ENCODE measurements around the gene DNAH14.
"Not testable (repeated sequence)": the region's sequence is repeated elsewhere in the genome, so short reads cannot be mapped to it uniquely, and the experiment has no call there.

Gene DNAH14

GRCh38 chr1:225004396-225004795 is 74.9 kb downstream of the DNAH14 start:
- DNase-seq, result no peak

- not testable (repeated sequence) for DNase-seq
These were observed 76.9 kb downstream of the DNAH14 start for GRCh38 chr1:225006352-225006751.

GRCh38 chr1:225008050-225008449 is 78.6 kb downstream of the DNAH14 start:
- not testable (repeated sequence) for DNase-seq

GRCh38 chr1:225021037-225021436 is 91.6 kb downstream of the DNAH14 start:
- DNase-seq, result no peak

GRCh38 chr1:225026701-225027100 is 97.2 kb downstream of the DNAH14 start:
- no peak for DNase-seq

GRCh38 chr1:225036441-225036840 is 107.0 kb downstream of the DNAH14 start:
- DNase-seq, result not testable (repeated sequence)

- DNase-seq, result no peak
These were observed 112.8 kb downstream of the DNAH14 start for GRCh38 chr1:225042263-225042662.

GRCh38 chr1:225044258-225044657 is 114.8 kb downstream of the DNAH14 start:
- DNase-seq, result no peak

- DNase-seq, result no peak
These were observed 120.1 kb downstream of the DNAH14 start for GRCh38 chr1:225049594-225049993.

- DNase-seq, result no peak
These were observed 134.2 kb downstream of the DNAH14 start for GRCh38 chr1:225063722-225064121.

- no peak for DNase-seq
These were observed 141.5 kb downstream of the DNAH14 start for GRCh38 chr1:225070972-225071371.

GRCh38 chr1:225097175-225097574 is 167.7 kb downstream of the DNAH14 start:
- DNase-seq, result no peak

- DNase-seq, result no peak
These were observed 181.5 kb downstream of the DNAH14 start for GRCh38 chr1:225111000-225111399.

GRCh38 chr1:225113265-225113664 is 183.8 kb downstream of the DNAH14 start:
- no peak for DNase-seq

GRCh38 chr1:225114354-225114990 is 185.0 kb downstream of the DNAH14 start:
- no peak for DNase-seq

- no peak for DNase-seq
These were observed 189.8 kb downstream of the DNAH14 start for GRCh38 chr1:225119307-225119706.

GRCh38 chr1:225121095-225121494 is 191.6 kb downstream of the DNAH14 start:
- DNase-seq, result no peak

GRCh38 chr1:225131869-225132268 is 202.4 kb downstream of the DNAH14 start:
- DNase-seq, result no peak

GRCh38 chr1:225137976-225138375 is 208.5 kb downstream of the DNAH14 start:
- no peak for DNase-seq

GRCh38 chr1:225143001-225143400 is 213.5 kb downstream of the DNAH14 start:
- no peak for DNase-seq

GRCh38 chr1:225146478-225146877 is 217.0 kb downstream of the DNAH14 start:
- DNase-seq, result no peak

- not testable (repeated sequence) for DNase-seq
These were observed 218.3 kb downstream of the DNAH14 start for GRCh38 chr1:225147791-225148190.

GRCh38 chr1:225152061-225152460 is 222.6 kb downstream of the DNAH14 start:
- DNase-seq, result no peak

GRCh38 chr1:225155555-225155954 is 226.1 kb downstream of the DNAH14 start:
- DNase-seq, result no peak

GRCh38 chr1:225156254-225156653 is 226.8 kb downstream of the DNAH14 start:
- DNase-seq, result no peak

Data from NCI-H1105 (cell line).